Measurements from ENCODE around the gene SUGCT.
"Not testable (repeated sequence)": the region's sequence is repeated elsewhere in the genome, so short reads cannot be mapped to it uniquely, and the experiment has no call there.

Gene SUGCT

GRCh38 chr7:40647719-40648118, 512.9 kb downstream of the SUGCT start:
- Histone ChIP-seq H3K27me3 (ENCODE audit: insufficient read depth, insufficient read length) (no peaks in the 10 kb centered on the region), H3K4me3 (ENCODE audit: insufficient read length, low read depth) (no peak overlapping the region), H3K9me3 (ENCODE audit: insufficient read depth, low read length) (no peaks in the 10 kb centered on the region), H3K4me1 (ENCODE audit: insufficient read depth, insufficient read length) (no peaks in the 10 kb centered on the region), H3K36me3 (ENCODE audit: insufficient read depth, insufficient read length, low read length) (no peaks in the 10 kb centered on the region), H3K9ac (ENCODE audit: insufficient read length, low read depth) (no peak overlapping the region)
- DNase-seq (ENCODE audit: low read depth, low spot score): no peak
- TF ChIP-seq ZNF274 (IDR thresholded peaks at IDR 0.05; ENCODE audit: low read depth, low read length) (no peak), YY1 (IDR thresholded peaks at IDR 0.05; ENCODE audit: insufficient read depth, insufficient read length) (no peak), SUZ12 (IDR thresholded peaks at IDR 0.05; ENCODE audit: extremely low read depth, insufficient read depth, insufficient read length) (no peak)

GRCh38 chr7:40649247-40649646, 514.4 kb downstream of the SUGCT start:
- H3K9me3 ChIP-seq (ENCODE audit: insufficient read depth, low read length): no peaks in the 10 kb centered on the region
- H3K9ac ChIP-seq (ENCODE audit: insufficient read length, low read depth): no peak overlapping the region
- no peaks in the 10 kb centered on the region for H3K36me3 ChIP-seq (ENCODE audit: insufficient read depth, insufficient read length, low read length)
- H3K27me3 ChIP-seq (ENCODE audit: insufficient read depth, insufficient read length): no peaks in the 10 kb centered on the region
- no peaks in the 10 kb centered on the region for H3K4me1 ChIP-seq (ENCODE audit: insufficient read depth, insufficient read length)
- no peak for TF ChIP-seq SUZ12 (IDR thresholded peaks at IDR 0.05; ENCODE audit: extremely low read depth, insufficient read depth, insufficient read length)
- no peak for TF ChIP-seq ZNF274 (IDR thresholded peaks at IDR 0.05; ENCODE audit: low read depth, low read length)
- TF ChIP-seq YY1 (IDR thresholded peaks at IDR 0.05; ENCODE audit: insufficient read depth, insufficient read length): no peak
- no peak overlapping the region for H3K4me3 ChIP-seq (ENCODE audit: insufficient read length, low read depth)
- no peak for DNase-seq (ENCODE audit: low read depth, low spot score)

GRCh38 chr7:40650903-40651302, 516.1 kb downstream of the SUGCT start:
- DNase-seq (ENCODE audit: low read depth, low spot score); H3K27me3 ChIP-seq (ENCODE audit: insufficient read depth, insufficient read length); H3K4me1 ChIP-seq (ENCODE audit: insufficient read depth, insufficient read length); H3K4me3 ChIP-seq (ENCODE audit: insufficient read length, low read depth); H3K9ac ChIP-seq (ENCODE audit: insufficient read length, low read depth); H3K9me3 ChIP-seq (ENCODE audit: insufficient read depth, low read length); H3K36me3 ChIP-seq (ENCODE audit: insufficient read depth, insufficient read length, low read length): not testable (repeated sequence)

GRCh38 chr7:40654171-40654570, 519.4 kb downstream of the SUGCT start:
- no peaks in the 10 kb centered on the region for H3K9me3 ChIP-seq (ENCODE audit: insufficient read depth, low read length)
- H3K4me3 ChIP-seq (ENCODE audit: insufficient read length, low read depth): no peak overlapping the region
- DNase-seq (ENCODE audit: low read depth, low spot score): no peak
- H3K36me3 ChIP-seq (ENCODE audit: insufficient read depth, insufficient read length, low read length): no peaks in the 10 kb centered on the region
- H3K27me3 ChIP-seq (ENCODE audit: insufficient read depth, insufficient read length): no peaks in the 10 kb centered on the region
- no peaks in the 10 kb centered on the region for H3K4me1 ChIP-seq (ENCODE audit: insufficient read depth, insufficient read length)
- TF ChIP-seq YY1 (IDR thresholded peaks at IDR 0.05; ENCODE audit: insufficient read depth, insufficient read length) (no peak), SUZ12 (IDR thresholded peaks at IDR 0.05; ENCODE audit: extremely low read depth, insufficient read depth, insufficient read length) (no peak), ZNF274 (IDR thresholded peaks at IDR 0.05; ENCODE audit: low read depth, low read length) (no peak)
- no peak overlapping the region for H3K9ac ChIP-seq (ENCODE audit: insufficient read length, low read depth)

- H3K9ac ChIP-seq (ENCODE audit: insufficient read length, low read depth): no peak overlapping the region
- no peaks in the 10 kb centered on the region for H3K4me1 ChIP-seq (ENCODE audit: insufficient read depth, insufficient read length)
- TF ChIP-seq YY1 (IDR thresholded peaks at IDR 0.05; ENCODE audit: insufficient read depth, insufficient read length) (no peak), SUZ12 (IDR thresholded peaks at IDR 0.05; ENCODE audit: extremely low read depth, insufficient read depth, insufficient read length) (no peak)
- DNase-seq (ENCODE audit: low read depth, low spot score): no peak
- no peaks in the 10 kb centered on the region for H3K27me3 ChIP-seq (ENCODE audit: insufficient read depth, insufficient read length)
- no peaks in the 10 kb centered on the region for H3K9me3 ChIP-seq (ENCODE audit: insufficient read depth, low read length)
- H3K36me3 ChIP-seq (ENCODE audit: insufficient read depth, insufficient read length, low read length): no peaks in the 10 kb centered on the region
- no peak overlapping the region for H3K4me3 ChIP-seq (ENCODE audit: insufficient read length, low read depth)
These were observed 520.6 kb downstream of the SUGCT start for GRCh38 chr7:40655426-40655825.

GRCh38 chr7:40656349-40656748, 521.5 kb downstream of the SUGCT start:
- Histone ChIP-seq H3K27me3 (ENCODE audit: insufficient read depth, insufficient read length) (no peaks in the 10 kb centered on the region), H3K9ac (ENCODE audit: insufficient read length, low read depth) (no peak overlapping the region), H3K9me3 (ENCODE audit: insufficient read depth, low read length) (no peaks in the 10 kb centered on the region), H3K4me3 (ENCODE audit: insufficient read length, low read depth) (no peak overlapping the region), H3K36me3 (ENCODE audit: insufficient read depth, insufficient read length, low read length) (no peaks in the 10 kb centered on the region), H3K4me1 (ENCODE audit: insufficient read depth, insufficient read length) (no peaks in the 10 kb centered on the region)
- no peak for DNase-seq (ENCODE audit: low read depth, low spot score)
- TF ChIP-seq SUZ12 (IDR thresholded peaks at IDR 0.05; ENCODE audit: extremely low read depth, insufficient read depth, insufficient read length): no peak

GRCh38 chr7:40658729-40659128, 523.9 kb downstream of the SUGCT start:
- H3K27me3 ChIP-seq (ENCODE audit: insufficient read depth, insufficient read length): no peaks in the 10 kb centered on the region
- no peaks in the 10 kb centered on the region for H3K9me3 ChIP-seq (ENCODE audit: insufficient read depth, low read length)
- H3K4me3 ChIP-seq (ENCODE audit: insufficient read length, low read depth): no peak overlapping the region
- no peaks in the 10 kb centered on the region for H3K36me3 ChIP-seq (ENCODE audit: insufficient read depth, insufficient read length, low read length)
- no peak for DNase-seq (ENCODE audit: low read depth, low spot score)
- no peak overlapping the region for H3K9ac ChIP-seq (ENCODE audit: insufficient read length, low read depth)
- TF ChIP-seq ZNF274 (IDR thresholded peaks at IDR 0.05; ENCODE audit: low read depth, low read length) (no peak), YY1 (IDR thresholded peaks at IDR 0.05; ENCODE audit: insufficient read depth, insufficient read length) (no peak), SUZ12 (IDR thresholded peaks at IDR 0.05; ENCODE audit: extremely low read depth, insufficient read depth, insufficient read length) (no peak)
- no peaks in the 10 kb centered on the region for H3K4me1 ChIP-seq (ENCODE audit: insufficient read depth, insufficient read length)

GRCh38 chr7:40659231-40659630, 524.4 kb downstream of the SUGCT start:
- H3K4me1 ChIP-seq (ENCODE audit: insufficient read depth, insufficient read length): no peaks in the 10 kb centered on the region
- no peak overlapping the region for H3K4me3 ChIP-seq (ENCODE audit: insufficient read length, low read depth)
- TF ChIP-seq ZNF274 (IDR thresholded peaks at IDR 0.05; ENCODE audit: low read depth, low read length): no peak
- no peak for DNase-seq (ENCODE audit: low read depth, low spot score)
- H3K27me3 ChIP-seq (ENCODE audit: insufficient read depth, insufficient read length): no peaks in the 10 kb centered on the region
- H3K9ac ChIP-seq (ENCODE audit: insufficient read length, low read depth): no peak overlapping the region
- no peaks in the 10 kb centered on the region for H3K36me3 ChIP-seq (ENCODE audit: insufficient read depth, insufficient read length, low read length)
- H3K9me3 ChIP-seq (ENCODE audit: insufficient read depth, low read length): no peaks in the 10 kb centered on the region
